HepG2 (cell line): ENCODE data around the gene MYO5A.

Experiments
- EHMT2 ChIP-seq: fragments of 200-600 bp; sonication (generic); IDR thresholded peaks from 2 replicates; pipeline ENCODE4 v1.7.0; 2017; ENCODE audit warnings: antibody characterized with exemption, low read depth, low read length, borderline replicate concordance
- FOXC1 ChIP-seq: sonication (generic); formaldehyde crosslinking; IDR thresholded peaks from 2 replicates; pipeline ENCODE4 v1.8.0; 2022; ENCODE audit warnings: mild to moderate bottlenecking, missing genetic modification reagents, borderline replicate concordance
- GPN1 ChIP-seq: sonication (generic); formaldehyde crosslinking; IDR thresholded peaks from 2 replicates; pipeline ENCODE4 v1.5.1; 2020; ENCODE audit warnings: missing genetic modification reagents, borderline replicate concordance
- MIER2 ChIP-seq: IDR thresholded peaks from 2 replicates; pipeline ENCODE4 v1.6.1; 2016; ENCODE audit warnings: missing biosample characterization, missing genetic modification reagents
- MTF1 ChIP-seq: sonication (generic); formaldehyde crosslinking; IDR thresholded peaks from 2 replicates; pipeline ENCODE4 v1.5.0; 2020; ENCODE audit warnings: missing genetic modification reagents
- MYNN ChIP-seq: sonication (generic); formaldehyde crosslinking; IDR thresholded peaks from 2 replicates; pipeline ENCODE4 v1.4.0; 2020; ENCODE audit warnings: mild to moderate bottlenecking, low read depth, missing genetic modification reagents
- NR2F2 ChIP-seq: IDR thresholded peaks from 2 replicates; pipeline ENCODE4 v1.6.1; 2012; ENCODE audit warnings: low read depth, inconsistent platforms, borderline replicate concordance
- POLR2A ChIP-seq, 2 experiments: IDR thresholded peaks; 2 replicates each; pipeline ENCODE4 v1.6.1; 2011; ENCODE audit warnings: low read depth in 2 of 2, low read length in 2 of 2, mild to moderate bottlenecking in 1 of 2, moderate library complexity in 1 of 2; ENCODE audit not compliant: insufficient read depth in 1 of 2
- RAD21 ChIP-seq: fragments of 450-650 bp; formaldehyde crosslinking; IDR thresholded peaks from 2 replicates; pipeline ENCODE4 v1.5.0; 2020; ENCODE audit warnings: mild to moderate bottlenecking
- REST ChIP-seq, 2 experiments: IDR thresholded peaks; 2 replicates each; pipeline ENCODE4 v1.6.1; 2011 to 2012; ENCODE audit warnings: low read length in 2 of 2, borderline replicate concordance in 1 of 2, low read depth in 1 of 2, mild to moderate bottlenecking in 1 of 2, moderate library complexity in 1 of 2
- TOE1 ChIP-seq: sonication (generic); formaldehyde crosslinking; IDR thresholded peaks from 2 replicates; pipeline ENCODE4 v1.4.0; 2020; ENCODE audit warnings: mild to moderate bottlenecking, missing genetic modification reagents
- TF ChIP-seq, protein P1 (sequence below): sonication (generic); formaldehyde crosslinking; IDR thresholded peaks from 2 replicates; pipeline ENCODE4 v1.8.1; 2023; ENCODE audit warnings: mild to moderate bottlenecking, inconsistent platforms, moderate library complexity, missing genetic modification reagents, borderline replicate concordance
- TF ChIP-seq, protein P2 (sequence below): sonication (generic); formaldehyde crosslinking; IDR thresholded peaks from 2 replicates; pipeline ENCODE4 v1.5.0; 2020; ENCODE audit warnings: missing genetic modification reagents, mild to moderate bottlenecking, borderline replicate concordance

GRCh38 chr15:52284164-52284563 lies 244.5 kb downstream of the MYO5A start:
- TF ChIP-seq, protein P1, sequence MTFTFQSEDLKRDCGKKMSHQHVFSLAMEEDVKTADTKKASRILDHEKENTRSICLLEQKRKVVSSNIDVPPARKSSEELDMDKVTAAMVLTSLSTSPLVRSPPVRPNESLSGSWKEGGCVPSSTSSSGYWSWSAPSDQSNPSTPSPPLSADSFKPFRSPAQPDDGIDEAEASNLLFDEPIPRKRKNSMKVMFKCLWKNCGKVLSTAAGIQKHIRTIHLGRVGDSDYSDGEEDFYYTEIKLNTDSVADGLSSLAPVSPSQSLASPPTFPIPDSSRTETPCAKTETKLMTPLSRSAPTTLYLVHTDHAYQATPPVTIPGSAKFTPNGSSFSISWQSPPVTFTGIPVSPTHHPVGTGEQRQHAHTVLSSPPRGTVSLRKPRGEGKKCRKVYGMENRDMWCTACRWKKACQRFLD = no peak
- TF ChIP-seq NR2F2 (no peak), MYNN (CRISPR knock-in tag) (no peak), MTF1 (CRISPR knock-in tag) (no peak), GPN1 (CRISPR knock-in tag) (no peak), FOXC1 (CRISPR knock-in tag) (no peak), MIER2 (no peak), TOE1 (CRISPR knock-in tag) (no peak), EHMT2 (no peak), RAD21 (CRISPR knock-in tag) (no peak), POLR2A (IDR thresholded peaks at IDR 0.05; ENCODE audit: insufficient read depth in 1 of 2, low read depth in 2 of 2, low read length in 2 of 2) (no peak), REST (IDR thresholded peaks at IDR 0.05; ENCODE audit: borderline replicate concordance in 1 of 2, low read depth in 1 of 2, low read length in 2 of 2) (no peak)
- TF ChIP-seq, protein P2, sequence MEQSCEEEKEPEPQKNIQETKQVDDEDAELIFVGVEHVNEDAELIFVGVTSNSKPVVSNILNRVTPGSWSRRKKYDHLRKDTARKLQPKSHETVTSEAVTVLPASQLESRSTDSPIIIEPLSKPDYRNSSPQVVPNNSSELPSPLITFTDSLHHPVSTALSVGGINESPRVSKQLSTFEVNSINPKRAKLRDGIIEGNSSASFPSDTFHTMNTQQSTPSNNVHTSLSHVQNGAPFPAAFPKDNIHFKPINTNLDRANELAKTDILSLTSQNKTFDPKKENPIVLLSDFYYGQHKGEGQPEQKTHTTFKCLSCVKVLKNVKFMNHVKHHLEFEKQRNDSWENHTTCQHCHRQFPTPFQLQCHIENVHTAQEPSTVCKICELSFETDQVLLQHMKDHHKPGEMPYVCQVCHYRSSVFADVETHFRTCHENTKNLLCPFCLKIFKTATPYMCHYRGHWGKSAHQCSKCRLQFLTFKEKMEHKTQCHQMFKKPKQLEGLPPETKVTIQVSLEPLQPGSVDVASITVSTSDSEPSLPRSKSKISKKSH = no peak
